B cell (primary cell): ENCODE results near the gene TGFBRAP1. TPM values are rescaled to one million over a fixed set of nuclear protein-coding genes. Genes with fewer than 3 reads are reported as not detected.

ENCODE experiments used
- ATAC-seq: fragments of 200-7000 bp; cut with Tn5 transposase; one replicate; pipeline ENCODE4 v1.10.0; 2021; ENCODE audit warnings: low read depth, mild to moderate bottlenecking, moderate number of reproducible peaks, moderate library complexity
- CTCF ChIA-PET: fragments of 350-600 bp; sonication (Branson Sonifier 250); formaldehyde crosslinking; loops from one replicate; lab custom pipeline; 2021; ENCODE audit warnings: antibody characterized with exemption, inconsistent platforms; lab: Charles Lee
- POLR2A ChIA-PET: fragments of 350-600 bp; sonication (Branson Sonifier 250); formaldehyde crosslinking; loops from one replicate; lab custom pipeline; 2021; ENCODE audit warnings: antibody characterized with exemption; lab: Charles Lee
- DNase-seq: peaks from one replicate; pipeline ENCODE4 v3.0.0; 2013
- H2AFZ ChIP-seq: 2 replicates; pipeline ENCODE4 v1.6.1; 2012; ENCODE audit warnings: mild to moderate bottlenecking, low read depth, low read length; ENCODE audit not compliant: insufficient read depth, poor library complexity, severe bottlenecking
- H3K27ac ChIP-seq, 2 donors: 1 replicate in 1 of 2; 2 replicates in 1 of 2; pipeline ENCODE4 v1.5.1; 2012 to 2013; ENCODE audit warnings: low read length in 2 of 2, mild to moderate bottlenecking in 2 of 2, moderate library complexity in 1 of 2
- H3K27me3 ChIP-seq, 4 experiments: fragments of 200-600 bp in 1 of 4; sonication (generic) in 1 of 4; replicated peaks in 1 of 4; 1 replicate in 2 of 4; 2 replicates in 2 of 4; pipeline versions ENCODE4 v1.6.1 to v1.7.0; 2013 to 2016; ENCODE audit warnings: low read length in 3 of 4, mild to moderate bottlenecking in 2 of 4, mixed read lengths in 1 of 4, moderate library complexity in 1 of 4; ENCODE audit not compliant: insufficient read depth in 4 of 4, control insufficient read depth in 3 of 4; ENCODE audit errors: control extremely low read depth in 1 of 4
- H3K36me3 ChIP-seq, 2 experiments: replicated peaks in 1 of 2; 1 replicate in 1 of 2; 2 replicates in 1 of 2; pipeline versions ENCODE4 v1.6.1 to v1.7.1; 2013; ENCODE audit warnings: low read length in 1 of 2; ENCODE audit not compliant: insufficient read depth in 2 of 2, control insufficient read depth in 1 of 2; ENCODE audit errors: control extremely low read depth in 1 of 2, extremely low read depth in 1 of 2
- H3K4me1 ChIP-seq, 2 donors: fragments of 200-600 bp in 1 of 2; sonication (generic) in 1 of 2; 1 replicate in 1 of 2; 2 replicates in 1 of 2; pipeline versions ENCODE4 v1.5.1 to v1.6.1; 2013 to 2017; ENCODE audit warnings: low read length in 2 of 2; ENCODE audit not compliant: control insufficient read depth in 2 of 2, insufficient read depth in 2 of 2
- H3K4me2 ChIP-seq: replicated peaks from 2 replicates; pipeline ENCODE3; 2012; ENCODE audit warnings: mild to moderate bottlenecking, low read depth, low read length; ENCODE audit not compliant: poor library complexity, severe bottlenecking
- H3K4me3 ChIP-seq, 5 experiments: fragments of 200-600 bp in 1 of 5; sonication (generic) in 1 of 5; 1 replicate in 3 of 5; 2 replicates in 2 of 5; pipeline versions ENCODE4 v1.5.1 to v1.7.0; 2011 to 2016; ENCODE audit warnings: low read length in 4 of 5, mild to moderate bottlenecking in 4 of 5, low read depth in 2 of 5, control low read depth in 1 of 5, moderate library complexity in 1 of 5; ENCODE audit not compliant: insufficient read depth in 1 of 5; ENCODE audit errors: control extremely low read depth in 1 of 5, extremely low read depth in 1 of 5
- H3K79me2 ChIP-seq: fragments of 200-600 bp; sonication (generic); one replicate; pipeline ENCODE4 v1.6.0; 2016; ENCODE audit warnings: low read length; ENCODE audit not compliant: control insufficient read depth, insufficient read depth
- H3K9ac ChIP-seq: fragments of 200-600 bp; sonication (generic); 2 replicates; pipeline ENCODE4 v1.6.1; 2017; ENCODE audit warnings: mild to moderate bottlenecking, low read length, moderate library complexity
- H3K9me3 ChIP-seq, 3 donors: one replicate each; pipeline versions ENCODE4 v1.6.1 to v1.7.1; 2013; ENCODE audit warnings: low read length in 2 of 3; ENCODE audit not compliant: control insufficient read depth in 2 of 3, insufficient read depth in 1 of 3; ENCODE audit errors: control extremely low read depth in 1 of 3
- H4K20me1 ChIP-seq: 2 replicates; pipeline ENCODE4 v1.6.0; 2012; ENCODE audit warnings: mild to moderate bottlenecking, low read length; ENCODE audit not compliant: insufficient read depth, control insufficient read depth, poor library complexity, severe bottlenecking
- H3K27ac Mint-ChIP-seq: one replicate; pipeline ENCODE4 v1.8.0; 2021; ENCODE audit warnings: mixed read lengths
- H3K27me3 Mint-ChIP-seq: one replicate; pipeline ENCODE4 v1.8.0; 2021; ENCODE audit warnings: mixed read lengths
- H3K4me1 Mint-ChIP-seq: one replicate; pipeline ENCODE4 v1.8.0; 2021; ENCODE audit warnings: mixed read lengths
- H3K4me3 Mint-ChIP-seq: one replicate; pipeline ENCODE4 v1.8.0; 2021; ENCODE audit warnings: mixed read lengths
- H3K9me3 Mint-ChIP-seq: one replicate; pipeline ENCODE4 v1.8.0; 2022; ENCODE audit warnings: mixed read lengths; ENCODE audit not compliant: insufficient read depth
- EZH2 ChIP-seq: IDR thresholded peaks from 2 replicates; pipeline ENCODE4 v1.6.1; 2012; ENCODE audit warnings: borderline replicate concordance, low read depth, mild to moderate bottlenecking, moderate library complexity, low read length; ENCODE audit not compliant: insufficient read depth, poor library complexity, severe bottlenecking
- WGBS: methylation state at CpG from one replicate; pipeline ENCODE4 v1.1.5; 2013; ENCODE audit warnings: missing lambda C conversion rate; ENCODE audit not compliant: insufficient coverage; 5-methylcytosine and 5-hydroxymethylcytosine counted together
- intact Hi-C: fragments of 100-400 bp; cut with micrococcal nuclease; formaldehyde crosslinking; loops from one replicate; pipeline ENCODE4 v1.10.0; 2022
- polyA plus RNA-seq: library from polyadenylated mRNA; depleted of rRNA; stranded (reverse); fragments of >200 nt; gene quantifications from 2 replicates; pipeline ENCODE4 v1.2.3, GENCODE V29; 2012
- total RNA-seq, 2 donors: library from RNA; stranded (reverse); fragments of 120-200 nt in 1 of 2; gene quantifications; 1 replicate in 1 of 2; 2 replicates in 1 of 2; pipeline versions ENCODE4 v1.2.3 to v1.2.4, GENCODE V29; 2013 to 2022
- TF ChIP-seq, protein P1 (sequence below): fragments of 200-600 bp; IDR thresholded peaks from one replicate; pipeline ENCODE4 v1.8.0; 2022; ENCODE audit warnings: antibody characterized with exemption, mild to moderate bottlenecking

The TGFBRAP1 gene
- total and polyA plus RNA-seq, 2 donors (not counting 1 experiment from before 2014, with no cell fraction given), result 9.3 to 21.7 TPM

DNA sequence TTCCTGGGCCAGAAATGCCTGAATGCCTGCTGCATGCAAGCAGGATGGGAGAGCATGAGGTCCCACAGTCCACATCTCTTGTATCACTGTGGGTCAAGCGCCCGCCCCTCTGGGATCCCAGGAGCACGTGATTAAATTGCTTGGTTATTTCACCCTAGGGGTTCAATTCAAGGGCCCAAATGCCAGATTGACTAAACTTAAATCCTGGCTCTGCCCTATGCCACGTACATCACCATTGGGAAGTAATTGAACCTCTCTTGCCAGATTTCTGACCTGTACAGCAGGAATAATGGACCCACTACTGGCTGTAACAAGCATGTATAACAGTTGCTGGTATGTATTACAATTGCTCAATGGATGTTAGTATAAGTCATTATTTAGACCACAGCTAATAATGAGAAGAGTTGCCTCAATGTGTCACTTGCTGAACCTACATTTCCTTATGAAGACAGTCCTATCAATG, 49.4 kb upstream of the TGFBRAP1 start:
- no peak overlapping the region for H3K27ac Mint-ChIP-seq
- Histone ChIP-seq H4K20me1 (no peaks in the 10 kb centered on the region), H3K27ac (no peak overlapping the region), H3K9ac (no peak overlapping the region), H3K4me3 (no peak overlapping the region), H3K79me2 (no peaks in the 10 kb centered on the region), H3K27me3 (no peaks in the 10 kb centered on the region), H3K4me1 (no peaks in the 10 kb centered on the region), H3K4me2 (no peak overlapping the region), H3K36me3 (no peaks in the 10 kb centered on the region), H2AFZ (no peak overlapping the region), H3K9me3 (no peaks in the 10 kb centered on the region)
- H3K27me3 Mint-ChIP-seq, result no peaks in the 10 kb centered on the region
- TF ChIP-seq, protein P1, sequence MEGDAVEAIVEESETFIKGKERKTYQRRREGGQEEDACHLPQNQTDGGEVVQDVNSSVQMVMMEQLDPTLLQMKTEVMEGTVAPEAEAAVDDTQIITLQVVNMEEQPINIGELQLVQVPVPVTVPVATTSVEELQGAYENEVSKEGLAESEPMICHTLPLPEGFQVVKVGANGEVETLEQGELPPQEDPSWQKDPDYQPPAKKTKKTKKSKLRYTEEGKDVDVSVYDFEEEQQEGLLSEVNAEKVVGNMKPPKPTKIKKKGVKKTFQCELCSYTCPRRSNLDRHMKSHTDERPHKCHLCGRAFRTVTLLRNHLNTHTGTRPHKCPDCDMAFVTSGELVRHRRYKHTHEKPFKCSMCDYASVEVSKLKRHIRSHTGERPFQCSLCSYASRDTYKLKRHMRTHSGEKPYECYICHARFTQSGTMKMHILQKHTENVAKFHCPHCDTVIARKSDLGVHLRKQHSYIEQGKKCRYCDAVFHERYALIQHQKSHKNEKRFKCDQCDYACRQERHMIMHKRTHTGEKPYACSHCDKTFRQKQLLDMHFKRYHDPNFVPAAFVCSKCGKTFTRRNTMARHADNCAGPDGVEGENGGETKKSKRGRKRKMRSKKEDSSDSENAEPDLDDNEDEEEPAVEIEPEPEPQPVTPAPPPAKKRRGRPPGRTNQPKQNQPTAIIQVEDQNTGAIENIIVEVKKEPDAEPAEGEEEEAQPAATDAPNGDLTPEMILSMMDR, result no peak
- TF ChIP-seq EZH2, result no peak
- 90% methylated on average over 4 of the region's 4 CpGs for WGBS
- ATAC-seq (no peak), DNase-seq (no peak)
- H3K4me3 Mint-ChIP-seq, result no peak overlapping the region
- no peaks in the 10 kb centered on the region for H3K4me1 Mint-ChIP-seq
- CTCF ChIA-PET, result no interaction called here
- no peaks in the 10 kb centered on the region for H3K9me3 Mint-ChIP-seq
- intact Hi-C loops, result no loop called here
- POLR2A ChIA-PET, result no interaction called here

DNA sequence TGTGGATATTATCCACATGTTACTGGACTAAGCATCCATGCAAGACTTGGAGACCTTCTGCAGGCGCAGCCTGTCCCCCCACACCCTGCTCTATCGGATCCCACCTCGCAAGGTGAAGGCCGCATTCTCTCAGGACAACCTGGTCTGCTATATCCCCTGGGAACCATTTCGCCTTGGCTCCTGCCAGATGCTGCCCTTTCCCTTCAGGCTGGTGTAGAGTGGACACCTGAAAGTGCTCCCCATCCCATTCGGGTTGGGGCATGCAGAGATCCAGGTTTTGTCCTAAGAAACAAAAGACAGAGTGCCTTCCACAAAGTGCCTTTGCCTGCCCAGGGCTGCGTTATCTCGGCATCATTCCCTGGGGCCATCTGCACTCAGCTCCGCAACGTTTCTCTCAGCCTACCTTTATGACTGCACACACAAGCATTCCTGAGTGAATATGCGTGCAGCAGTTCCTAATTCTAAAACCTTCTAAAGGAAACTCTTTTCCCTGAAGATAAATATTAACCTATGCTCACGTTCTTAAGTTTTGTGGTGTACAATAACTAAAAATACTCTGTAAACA, 48.8 kb upstream of the TGFBRAP1 start:
- no peaks in the 10 kb centered on the region for H3K27me3 ChIP-seq
- ChIA-PET POLR2A (no interaction called here), CTCF (no interaction called here)
- no peak for TF ChIP-seq EZH2
- TF ChIP-seq, protein P1, result no peak
- no peaks in the 10 kb centered on the region for H3K9me3 ChIP-seq
- 89% methylated on average over 10 of the region's 12 CpGs for WGBS
- DNase-seq (no peak), ATAC-seq (no peak)
- H3K9me3 Mint-ChIP-seq, result no peaks in the 10 kb centered on the region
- no peaks in the 10 kb centered on the region for H3K4me1 Mint-ChIP-seq
- intact Hi-C loops, result no loop called here
- no peak overlapping the region for H2AFZ ChIP-seq
- H3K36me3 ChIP-seq, result no peaks in the 10 kb centered on the region
- no peak overlapping the region for H3K4me3 Mint-ChIP-seq
- no peaks in the 10 kb centered on the region for H4K20me1 ChIP-seq
- no peaks in the 10 kb centered on the region for H3K79me2 ChIP-seq
- no peak overlapping the region for H3K27ac Mint-ChIP-seq
- no peak overlapping the region for H3K4me2 ChIP-seq
- no peaks in the 10 kb centered on the region for H3K4me1 ChIP-seq
- no peak overlapping the region for H3K27ac ChIP-seq
- no peak overlapping the region for H3K9ac ChIP-seq
- H3K27me3 Mint-ChIP-seq, result no peaks in the 10 kb centered on the region
- no peak overlapping the region for H3K4me3 ChIP-seq
